Activated B cell treated with CpG ODN at 0.5 μM for 24 hours (primary cell): ENCODE results near the gene DENND5B. TPM values are rescaled to one million over a fixed set of nuclear protein-coding genes. Genes with fewer than 3 reads are reported as not detected.

Experiments used
- total RNA-seq: library from RNA; stranded (reverse); gene quantifications from 2 replicates; pipeline ENCODE4 v1.2.3, GENCODE V29; 2022

The DENND5B gene
- total RNA-seq, 1 donor from 2014 or later = 64.1 TPM

Other genes with a start within 250 kb of the DENND5B start
- gene ETFBKMT, start 68.6 kb upstream of the DENND5B start, total RNA-seq = 0.91 and 2.0 TPM in 2 replicates
- 13.7 and 15.5 TPM in 2 replicates for gene AMN1, start 137.9 kb upstream of the DENND5B start, total RNA-seq